GM21825 (cell line): Measurements from ENCODE around the gene ZFC3H1.

Source experiments
- ATAC-seq: cut with Tn5 transposase; IDR thresholded peaks from one replicate; pipeline ENCODE4 v1.9.1; 2021; ENCODE audit warnings: mild to moderate bottlenecking, moderate library complexity; ENCODE audit not compliant: unreplicated experiment

Gene ZFC3H1

DNA sequence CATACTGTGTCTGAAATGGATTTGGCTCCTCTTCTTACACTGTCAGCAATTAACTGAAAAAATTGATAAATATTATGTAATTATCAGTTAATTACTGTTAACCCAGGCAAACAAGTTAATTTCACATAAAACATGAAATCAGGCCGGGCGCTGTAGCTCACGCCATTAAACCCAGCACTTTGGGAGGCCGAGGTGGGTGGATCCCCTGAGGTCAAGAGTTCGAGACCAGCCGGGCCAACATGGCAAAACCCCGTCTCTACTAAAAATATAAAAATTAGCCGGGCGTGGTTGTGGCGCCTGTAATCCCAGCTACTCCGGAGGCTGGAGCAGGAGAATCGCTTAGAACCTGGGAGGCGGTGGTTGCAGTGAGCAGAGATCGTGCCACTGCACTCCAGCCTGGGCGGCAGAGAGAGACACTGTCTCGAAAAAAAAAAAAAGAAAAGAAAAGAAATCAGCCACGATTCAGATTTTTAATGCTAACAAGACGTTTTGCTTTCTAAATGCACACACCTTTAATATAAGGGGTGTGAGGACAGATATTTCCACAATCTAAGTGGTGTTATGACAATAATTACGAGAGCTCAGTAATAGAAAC lies 21.8 kb upstream of the ZFC3H1 start:
- no peak for ATAC-seq

DNA sequence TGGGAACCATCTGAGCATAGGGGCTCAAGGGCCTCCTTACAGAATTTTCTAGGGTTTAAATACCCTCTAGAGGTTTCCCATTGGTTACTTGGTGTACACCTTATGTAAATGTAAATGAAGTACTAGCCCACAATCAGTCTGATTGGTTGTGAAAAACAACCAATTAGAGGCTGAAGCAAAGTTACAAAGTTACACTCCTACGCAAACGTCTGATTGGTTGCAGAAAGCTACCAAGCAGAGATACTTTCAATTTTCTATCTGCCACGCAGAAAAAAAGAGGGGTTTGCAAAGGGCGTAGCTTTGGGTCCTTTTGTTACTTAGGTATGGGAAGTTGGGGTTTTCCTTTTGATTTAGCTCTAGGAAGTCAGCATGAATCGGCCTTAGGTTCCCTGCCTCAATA lies 20.4 kb upstream of the ZFC3H1 start:
- ATAC-seq, result no peak

DNA sequence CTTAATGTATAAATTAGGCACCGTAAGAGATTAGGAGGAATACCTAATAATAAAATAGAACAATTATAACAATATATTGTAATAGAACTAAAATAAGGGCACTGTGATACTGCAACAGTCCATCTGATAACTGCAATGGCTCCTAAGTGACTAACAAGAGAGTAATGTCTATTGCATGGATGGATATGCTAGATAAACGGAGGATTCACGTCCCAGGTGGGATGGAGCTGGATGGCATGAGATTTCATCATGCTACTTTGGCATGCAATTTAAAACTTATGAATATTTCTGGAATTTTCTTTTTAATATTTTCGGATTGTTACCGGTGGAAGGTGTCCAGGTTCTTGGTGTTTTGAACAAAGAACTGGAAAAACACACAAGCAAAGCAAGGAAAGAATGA lies 20.0 kb upstream of the ZFC3H1 start:
- ATAC-seq, result no peak

DNA sequence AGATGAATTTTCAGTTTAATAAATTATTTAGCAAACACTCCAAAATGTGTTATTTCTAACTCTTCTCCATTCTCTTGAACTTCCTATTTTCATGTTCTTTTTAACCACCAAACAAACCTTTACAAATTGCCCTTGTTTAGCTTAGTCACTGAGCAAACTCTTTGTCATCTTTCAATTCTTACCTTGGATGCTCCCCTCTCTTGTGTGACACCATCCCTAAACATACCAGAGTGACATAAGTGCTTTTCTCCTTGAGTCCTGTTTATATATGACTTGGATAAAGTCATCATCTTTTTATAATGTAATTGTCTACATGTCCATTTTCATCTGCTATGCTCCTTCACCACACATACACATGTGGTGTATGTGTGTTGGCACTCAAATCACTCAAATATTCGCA lies 18.8 kb upstream of the ZFC3H1 start:
- no peak for ATAC-seq

DNA sequence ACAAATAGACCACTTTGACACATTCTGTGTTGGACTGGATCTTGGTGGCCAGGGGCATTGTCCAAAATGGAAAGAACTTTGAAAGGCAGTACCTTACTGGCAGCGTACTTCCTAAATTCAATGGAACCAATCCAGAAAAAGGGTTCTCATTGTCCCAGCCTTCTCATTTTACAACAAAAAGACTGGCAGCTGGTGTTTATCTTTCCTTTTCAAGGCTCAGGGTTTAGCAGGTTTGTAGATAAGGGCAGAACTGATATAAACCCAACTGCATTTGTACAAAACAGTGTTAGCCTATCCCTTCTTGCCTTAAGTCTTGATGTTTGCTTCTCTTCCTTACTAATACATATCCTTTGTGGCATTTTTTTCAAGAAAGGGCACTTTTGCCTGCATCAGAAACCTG lies 8.2 kb upstream of the ZFC3H1 start:
- no peak for ATAC-seq

DNA sequence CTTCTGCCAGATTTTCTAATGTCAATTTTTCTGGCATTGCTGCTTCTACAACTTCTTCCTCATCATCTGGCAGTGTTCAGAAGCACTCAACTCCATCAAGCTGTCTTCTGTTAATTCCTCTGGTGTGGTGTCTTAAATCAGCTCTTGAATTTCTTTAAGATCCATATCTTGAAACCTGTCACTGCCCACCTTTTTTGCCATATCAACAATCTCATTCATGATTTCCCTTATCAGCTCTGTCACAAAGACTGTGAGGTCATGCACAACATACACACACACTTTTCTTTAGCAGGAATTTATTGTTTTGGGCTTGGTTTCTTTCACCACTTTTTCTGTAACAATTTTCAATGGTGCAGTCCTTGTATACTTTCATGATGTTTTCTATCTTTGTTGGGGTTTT lies 7.7 kb upstream of the ZFC3H1 start:
- no peak for ATAC-seq

DNA sequence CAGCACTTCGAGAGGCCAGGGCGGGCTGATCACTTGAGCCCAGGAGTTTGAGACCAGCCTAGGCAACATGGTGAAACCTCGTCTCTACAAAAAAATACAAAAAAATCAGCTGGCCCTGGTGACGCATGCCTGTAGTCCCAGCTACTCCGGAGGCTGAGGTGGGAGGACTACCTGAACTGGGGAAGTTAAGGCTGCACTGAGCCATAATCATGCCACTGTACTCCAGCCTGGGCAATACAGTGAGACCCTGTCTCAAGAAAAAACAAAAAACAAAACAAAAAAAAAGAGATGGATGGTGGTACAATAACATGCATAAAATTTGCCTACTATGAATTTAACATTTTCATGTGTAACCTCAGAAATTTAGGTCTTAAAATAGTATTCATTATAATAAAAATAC lies 2.6 kb upstream of the ZFC3H1 start:
- ATAC-seq, result no peak

DNA sequence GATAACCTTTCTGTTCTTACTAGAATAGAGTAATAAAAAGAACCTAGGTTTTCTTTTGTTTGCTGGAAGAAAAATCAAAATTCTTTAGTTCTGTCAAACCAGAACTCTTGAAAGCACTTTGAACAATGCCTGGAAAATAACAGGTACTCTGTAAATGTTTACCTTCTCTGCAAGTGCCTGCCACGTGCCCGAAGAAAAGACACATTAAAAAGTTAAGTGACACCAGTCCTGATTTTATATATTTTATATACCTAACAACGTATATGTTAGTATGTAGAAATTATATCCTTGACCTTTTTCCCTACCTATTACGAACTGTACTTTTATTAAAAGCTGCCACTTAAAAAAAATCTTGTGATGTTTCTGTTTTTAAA lies 1.4 kb upstream of the ZFC3H1 start:
- no peak for ATAC-seq

DNA sequence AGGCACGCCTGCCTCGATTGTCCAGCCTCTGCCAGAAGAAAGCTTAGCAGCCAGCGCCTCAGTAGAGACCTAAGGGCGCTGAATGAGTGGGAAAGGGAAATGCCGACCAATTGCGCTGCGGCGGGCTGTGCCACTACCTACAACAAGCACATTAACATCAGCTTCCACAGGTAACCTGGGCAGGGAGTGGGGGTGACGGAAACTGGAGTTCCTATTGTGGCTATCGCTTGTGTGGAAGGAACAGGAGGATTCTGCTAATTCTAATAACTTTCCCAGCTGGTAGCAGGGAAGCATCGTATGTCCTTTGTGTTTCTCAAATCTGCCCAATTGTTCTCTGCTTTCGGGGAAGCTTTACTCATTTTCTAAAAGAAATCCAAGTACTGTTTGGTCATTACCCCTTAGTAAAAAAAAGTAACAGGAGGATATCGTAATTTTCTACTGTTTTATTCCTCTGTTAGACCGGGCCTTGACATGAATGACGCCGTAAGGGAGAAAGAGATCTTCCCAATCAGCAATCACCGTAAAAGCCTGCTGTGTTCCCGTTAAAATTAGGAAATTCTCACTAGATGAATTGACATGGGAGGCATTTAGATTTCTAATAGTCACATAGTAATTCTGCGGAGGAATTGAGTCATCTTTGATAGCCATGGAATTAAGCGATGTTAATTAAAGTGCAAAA lies 902 bp upstream of the ZFC3H1 start:
- no peak for ATAC-seq

DNA sequence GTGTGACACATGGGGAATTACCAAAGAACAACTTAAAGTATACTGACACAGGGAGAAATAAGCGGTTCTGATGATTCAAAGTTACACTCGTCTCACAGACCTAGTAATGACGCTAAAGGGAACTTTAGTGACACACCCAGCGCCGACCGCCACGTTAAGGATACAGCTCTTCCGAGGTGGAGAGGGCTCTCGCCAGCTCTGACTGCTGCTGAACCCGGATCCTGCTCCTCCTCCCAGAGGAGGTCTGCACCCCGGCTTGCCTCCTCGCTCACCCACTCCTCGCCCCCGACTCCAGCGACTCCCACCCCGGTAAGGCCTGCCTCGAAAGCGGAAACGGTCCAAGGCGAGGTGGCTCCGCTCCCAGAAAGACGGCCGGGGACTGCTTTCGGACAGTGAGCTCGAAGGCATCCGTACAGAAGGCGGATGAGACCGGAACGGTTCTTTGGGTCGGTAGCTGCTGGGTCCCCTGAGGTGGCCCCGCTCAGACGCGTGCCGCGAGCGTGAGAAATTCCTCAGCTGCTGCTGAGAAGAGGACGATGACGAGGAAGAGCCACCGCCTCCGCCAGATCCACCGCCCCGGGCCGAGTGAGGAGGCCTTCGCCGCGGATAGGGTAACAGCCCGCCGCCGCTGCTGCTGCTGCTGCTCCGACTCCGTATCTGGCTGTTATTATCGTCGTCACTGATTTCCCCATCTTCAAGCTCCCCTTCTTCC lies 643 bp downstream of the ZFC3H1 start:
- ATAC-seq, result peak; percentile 24

DNA sequence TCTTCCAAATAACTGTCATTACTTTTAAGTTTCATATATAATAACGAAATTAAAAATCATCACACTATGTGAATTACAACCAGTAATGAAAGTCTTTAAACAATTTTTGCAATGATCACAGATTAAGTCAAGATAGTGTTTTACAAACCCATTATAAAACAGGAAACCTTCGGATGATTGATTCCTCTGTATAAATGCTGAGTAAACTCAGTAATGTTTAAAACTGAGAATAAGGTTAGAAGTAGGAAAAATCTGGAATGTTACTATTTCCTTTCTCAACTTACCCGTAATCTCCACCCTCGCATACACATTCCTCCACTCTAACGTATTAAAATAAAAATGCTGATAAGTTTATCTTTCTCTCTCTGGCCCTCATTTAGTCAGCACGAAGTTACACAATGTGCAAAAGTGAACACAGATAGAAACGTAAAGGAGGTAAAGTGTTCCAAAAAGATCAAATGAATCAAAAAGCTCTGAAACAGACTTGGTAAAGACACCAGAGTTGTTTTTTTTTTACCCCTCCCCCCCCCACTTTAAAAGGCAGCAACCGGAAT lies 1.6 kb downstream of the ZFC3H1 start:
- ATAC-seq, result no peak

DNA sequence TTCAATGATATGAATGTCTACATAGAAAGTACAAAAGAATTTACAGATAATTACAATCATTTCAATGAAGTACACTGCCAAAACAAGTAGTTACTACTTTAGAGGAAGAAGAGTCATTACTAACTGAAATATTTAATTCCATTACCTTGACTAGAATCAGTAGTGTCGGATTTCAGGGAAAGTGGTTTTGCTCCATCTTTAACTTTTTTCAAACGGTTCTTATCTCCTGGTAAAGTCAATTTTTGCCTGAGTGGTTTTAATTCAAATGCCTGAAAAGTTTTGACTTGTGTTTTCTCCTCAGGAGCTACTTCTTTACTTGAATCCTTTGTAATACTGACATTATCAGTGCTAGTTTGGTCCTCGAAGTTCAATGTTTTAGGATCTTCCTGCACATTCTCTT lies 6.9 kb downstream of the ZFC3H1 start:
- ATAC-seq, result no peak

DNA sequence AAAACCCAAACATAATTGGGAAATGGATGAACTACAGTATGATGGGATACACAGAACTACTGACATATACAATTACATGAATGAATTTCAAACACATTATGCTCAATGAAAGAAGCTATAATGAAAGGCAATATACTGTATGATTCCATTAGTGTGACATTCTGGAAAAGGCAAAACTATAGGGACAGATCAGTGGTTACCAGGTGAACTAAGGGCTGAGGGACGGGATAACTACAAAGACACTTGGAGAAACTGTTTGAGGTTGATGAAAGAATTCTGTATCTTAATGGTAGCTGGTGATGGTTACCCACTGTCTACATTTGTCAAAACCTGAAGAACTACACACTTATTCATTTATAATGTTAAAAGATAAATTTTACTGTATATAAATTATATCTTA lies 7.7 kb downstream of the ZFC3H1 start:
- ATAC-seq, result no peak

DNA sequence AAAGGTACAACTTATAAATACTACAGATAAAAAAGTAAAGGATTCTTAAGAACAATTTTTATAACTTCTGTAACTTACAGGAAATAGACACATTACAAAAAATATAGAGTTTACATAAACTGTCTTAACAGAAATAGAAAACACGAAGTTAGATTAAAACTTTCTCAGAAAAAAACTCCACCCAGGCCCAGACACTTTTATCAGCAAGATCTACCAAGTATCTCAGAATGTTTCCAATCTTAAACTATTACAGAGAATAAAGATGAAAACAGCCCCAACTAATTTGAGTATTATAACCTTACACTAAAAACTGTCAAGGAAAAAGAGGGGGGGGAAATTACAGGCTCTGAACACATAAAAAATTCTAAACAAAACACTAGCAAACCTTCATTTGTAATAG lies 8.2 kb downstream of the ZFC3H1 start:
- ATAC-seq, result no peak

DNA sequence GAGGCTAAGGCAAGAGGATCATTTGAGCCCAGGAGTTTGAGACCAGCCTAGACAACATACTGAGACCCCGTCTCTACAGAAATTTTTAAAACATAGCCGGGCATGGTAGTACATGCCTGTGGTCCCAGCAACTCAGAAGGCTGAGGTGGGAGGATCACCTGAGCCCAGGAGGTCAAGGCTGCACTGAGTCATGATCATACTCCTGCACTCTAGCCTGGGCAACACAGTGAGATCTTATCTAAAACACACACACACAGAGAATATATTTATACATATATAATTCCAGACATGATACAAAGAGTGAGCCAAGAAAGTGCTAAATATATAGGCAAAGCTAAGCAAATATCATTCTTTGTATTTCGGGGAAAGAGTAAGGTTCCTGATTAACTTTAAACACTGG lies 9.4 kb downstream of the ZFC3H1 start:
- ATAC-seq, result no peak

DNA sequence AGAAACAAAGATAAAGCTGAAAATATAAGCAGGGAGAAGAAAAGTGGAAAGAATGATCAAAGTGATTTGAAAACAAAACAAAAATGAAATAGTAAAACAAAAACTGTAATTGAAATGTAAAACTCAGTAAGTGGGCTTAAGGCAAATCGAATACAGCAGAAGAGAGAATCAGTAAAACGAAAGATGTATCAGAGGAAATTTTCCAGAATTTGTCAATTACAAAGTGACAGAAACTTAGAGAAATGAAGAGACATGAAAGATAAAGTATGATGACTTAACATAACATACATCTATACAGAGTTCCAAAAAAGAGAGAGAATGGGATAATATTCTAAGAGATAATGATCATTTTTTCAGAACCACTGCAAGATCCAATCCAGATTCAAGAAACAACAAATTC lies 10.5 kb downstream of the ZFC3H1 start:
- ATAC-seq, result no peak

DNA sequence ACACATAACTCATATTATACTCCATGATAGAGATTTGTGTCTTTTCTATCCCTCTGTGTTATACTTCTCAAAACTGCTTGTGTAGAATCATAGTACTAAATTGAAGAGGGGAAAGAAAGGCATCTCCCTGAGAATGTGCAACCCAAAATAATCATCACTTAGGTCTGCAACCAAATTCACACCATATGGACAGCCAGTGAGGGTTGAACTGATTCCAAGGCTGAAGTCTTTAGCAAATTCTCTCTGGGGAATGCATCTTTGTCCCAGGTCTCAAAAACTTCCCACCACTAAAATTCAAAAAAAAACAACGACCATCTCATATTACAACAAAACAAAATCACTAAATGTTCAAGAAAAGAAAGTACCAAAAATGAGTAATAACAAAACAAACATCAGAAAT lies 11.0 kb downstream of the ZFC3H1 start:
- no peak for ATAC-seq

DNA sequence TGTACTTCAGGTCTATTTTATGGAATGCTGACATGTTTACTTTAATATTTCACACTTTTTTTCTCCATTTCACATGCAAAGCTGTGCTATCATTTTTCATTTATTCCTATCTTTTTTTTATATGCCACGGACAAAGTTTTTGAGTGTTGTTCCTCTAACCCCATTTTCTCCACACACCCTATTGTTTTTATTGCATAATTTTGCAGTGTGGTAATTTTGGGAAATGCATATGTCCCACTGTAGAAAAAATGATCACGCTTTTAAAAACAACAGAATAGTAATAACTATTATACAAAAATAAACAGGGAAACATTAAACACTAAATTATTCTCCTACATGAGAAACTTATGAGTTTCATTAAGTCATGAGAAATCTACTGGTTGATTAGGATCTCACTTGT lies 14.2 kb downstream of the ZFC3H1 start:
- ATAC-seq, result no peak

DNA sequence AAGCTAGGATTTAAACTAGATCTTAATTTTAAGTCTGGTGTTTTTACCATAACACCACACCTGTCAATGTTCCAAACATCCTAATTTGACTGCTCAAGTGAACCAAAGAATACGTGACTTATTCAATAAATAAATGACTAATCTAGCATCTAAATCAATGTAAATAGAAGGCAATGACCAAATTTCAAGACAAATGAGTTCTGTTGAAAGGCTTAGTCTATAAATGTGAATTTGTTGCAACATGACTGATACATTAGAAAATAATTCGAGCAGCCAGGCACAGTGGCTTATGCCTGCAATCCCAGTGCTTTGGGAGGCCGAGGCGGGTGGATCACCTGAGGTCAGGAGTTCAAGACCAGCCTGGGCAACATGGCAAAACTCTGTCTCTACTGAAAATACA lies 15.1 kb downstream of the ZFC3H1 start:
- ATAC-seq, result no peak

DNA sequence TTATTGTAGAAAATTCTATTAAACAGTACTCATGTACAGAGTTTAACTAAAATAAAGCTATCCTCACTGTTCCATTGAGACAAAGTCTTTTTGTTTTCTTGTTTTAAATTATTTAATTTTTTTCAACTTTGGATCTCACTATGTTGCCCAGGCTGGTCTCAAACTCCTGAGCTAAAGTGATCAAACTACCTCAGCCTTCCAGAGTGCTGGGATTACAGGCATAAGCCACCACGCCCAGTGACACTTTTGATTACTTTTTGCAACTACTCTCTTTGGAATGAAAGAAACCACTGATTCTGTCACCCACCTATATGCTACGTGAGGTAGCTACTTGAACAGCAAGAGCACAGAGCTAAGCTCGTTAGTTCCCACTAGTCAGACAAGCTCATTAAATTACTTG lies 17.1 kb downstream of the ZFC3H1 start:
- no peak for ATAC-seq

DNA sequence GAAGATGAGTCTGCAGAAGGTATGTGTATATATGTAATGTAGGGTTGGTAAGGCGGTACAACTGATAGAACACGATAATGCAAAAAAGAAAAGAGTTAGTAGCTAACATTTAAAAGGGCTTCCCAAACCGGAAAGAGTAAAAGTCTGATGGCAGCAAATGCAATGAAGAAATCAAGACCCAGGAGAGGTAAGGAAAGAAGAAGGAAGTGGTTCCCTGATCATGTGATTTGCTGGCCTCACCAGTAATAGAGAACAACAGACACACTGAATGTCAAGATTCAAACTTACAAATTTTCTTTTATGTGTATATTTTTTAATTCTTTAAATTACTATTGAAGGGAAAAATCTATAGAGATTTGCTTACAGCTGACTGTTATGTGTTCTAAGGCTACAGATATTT lies 18.4 kb downstream of the ZFC3H1 start:
- no peak for ATAC-seq

DNA sequence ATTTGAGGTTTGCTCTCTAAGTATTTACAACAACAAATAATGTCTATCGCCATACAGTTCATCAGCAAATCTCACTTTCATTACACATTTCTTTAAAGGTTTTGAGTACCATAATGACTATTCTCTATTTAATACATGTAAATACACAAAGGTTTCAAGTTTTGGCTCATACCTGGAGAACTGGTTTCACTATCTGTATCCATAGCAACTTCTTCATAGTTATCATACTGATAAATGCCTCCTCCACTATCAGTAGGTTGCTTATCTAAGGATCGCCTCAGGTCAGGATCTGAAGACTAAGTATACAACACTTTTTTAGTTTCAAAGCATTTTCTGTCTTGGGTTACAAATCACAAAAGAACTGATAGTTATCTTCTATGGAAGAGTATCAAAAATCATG lies 21.4 kb downstream of the ZFC3H1 start:
- ATAC-seq, result no peak
